Panc1 (cell line): ENCODE results near the gene CATSPER3. TPM values are rescaled to one million over a fixed set of nuclear protein-coding genes. Genes with fewer than 3 reads are reported as not detected.

Experiments used
- ATAC-seq: fragments of 200-7000 bp; cut with Tn5 transposase; 2 replicates; pipeline ENCODE4 v1.9.1; 2020; ENCODE audit warnings: mild to moderate bottlenecking, moderate library complexity
- BruUV-seq: library from RNA; stranded (reverse); fragments of 400-500 nt; replicated peaks from 2 replicates; lab custom pipeline; 2021; lab: Mats Ljungman, UMichigan
- CTCF ChIA-PET: fragments of 300-600 bp; sonication (Branson Sonifier 250); formaldehyde crosslinking; loops from one replicate; lab custom pipeline; 2022; ENCODE audit warnings: antibody characterized with exemption; lab: Charles Lee
- POLR2A ChIA-PET: fragments of 300-600 bp; sonication (Branson Sonifier 250); formaldehyde crosslinking; loops from one replicate; lab custom pipeline; 2022; ENCODE audit warnings: antibody characterized with exemption; lab: Charles Lee
- DNase-seq: peaks from one replicate; pipeline ENCODE4 v3.0.0-alpha.2; 2010; ENCODE audit warnings: low read depth, low spot score
- H3K27ac ChIP-seq: 2 replicates; pipeline ENCODE4 v1.5.1; 2011; ENCODE audit warnings: mild to moderate bottlenecking, low read length, inconsistent platforms
- H3K27me3 ChIP-seq: fragments of 200-500 bp; sonication (Bioruptor generic); 2 replicates; pipeline ENCODE4 v1.6.0; 2014; ENCODE audit warnings: low read length, inconsistent platforms; ENCODE audit not compliant: control insufficient read depth, insufficient read depth
- H3K36me3 ChIP-seq: fragments of 200-500 bp; sonication (Bioruptor generic); 2 replicates; pipeline ENCODE4 v1.5.1; 2014; ENCODE audit warnings: inconsistent platforms, mild to moderate bottlenecking, low read length, moderate library complexity; ENCODE audit not compliant: control insufficient read depth, insufficient read depth
- H3K4me1 ChIP-seq: 2 replicates; pipeline ENCODE4 v1.5.1; 2011; ENCODE audit warnings: inconsistent platforms, mild to moderate bottlenecking, low read length, moderate library complexity; ENCODE audit not compliant: control insufficient read depth, insufficient read depth
- H3K4me3 ChIP-seq, 2 experiments: 2 replicates each; pipeline ENCODE4 v1.5.1; 2011 to 2012; ENCODE audit warnings: low read depth in 2 of 2, low read length in 2 of 2, mild to moderate bottlenecking in 2 of 2, inconsistent platforms in 1 of 2, moderate library complexity in 1 of 2
- H3K9me3 ChIP-seq: fragments of 200-500 bp; sonication (Bioruptor generic); 2 replicates; pipeline ENCODE4 v1.5.1; 2014; ENCODE audit warnings: low read depth, mild to moderate bottlenecking, inconsistent platforms, low read length, moderate library complexity; ENCODE audit not compliant: control insufficient read depth, insufficient read depth
- POLR2AphosphoS5 ChIP-seq: IDR thresholded peaks from 2 replicates; pipeline ENCODE4 v1.6.1; 2012; ENCODE audit warnings: mild to moderate bottlenecking, low read depth, low read length, moderate library complexity
- SIN3A ChIP-seq: IDR thresholded peaks from 2 replicates; pipeline ENCODE4 v1.6.1; 2012; ENCODE audit warnings: low read depth, mild to moderate bottlenecking, low read length, moderate library complexity, borderline replicate concordance; ENCODE audit not compliant: insufficient read depth
- TCF7L2 ChIP-seq: IDR thresholded peaks from 2 replicates; pipeline ENCODE4 v1.6.1; 2011; ENCODE audit warnings: mild to moderate bottlenecking, low read depth, low read length, inconsistent platforms
- in situ Hi-C: cut with HindIII; loops from 2 replicates; pipeline ENCODE4 v1.10.0; 2016; ENCODE audit warnings: low sequenced_read_pairs, low pct_unique_long_range_greater_than_20kb
- intact Hi-C: fragments of 100-400 bp; cut with micrococcal nuclease; formaldehyde crosslinking; loops from one replicate; pipeline ENCODE4 v1.10.0; 2022; ENCODE audit not compliant: unreplicated experiment
- total RNA-seq: library from RNA; stranded (reverse); gene quantifications from one replicate; pipeline ENCODE4 v1.2.1, GENCODE V29; 2021; ENCODE audit not compliant: unreplicated experiment
- TF ChIP-seq, protein P1 (sequence below), 2 experiments: IDR thresholded peaks; 2 replicates each; pipeline ENCODE4 v1.6.1; 2011 to 2012; ENCODE audit warnings: low read depth in 2 of 2, control low read depth in 1 of 2, low read length in 1 of 2, mild to moderate bottlenecking in 1 of 2, moderate library complexity in 1 of 2; ENCODE audit not compliant: insufficient read depth in 1 of 2
- TF ChIP-seq, protein P2 (sequence below): fragments of 450-650 bp; IDR thresholded peaks from 2 replicates; pipeline ENCODE4 v1.5.1; 2017; ENCODE audit warnings: mild to moderate bottlenecking

Gene CATSPER3
- total RNA-seq, 1 experiment from 2014 or later: 0.69 TPM

DNA sequence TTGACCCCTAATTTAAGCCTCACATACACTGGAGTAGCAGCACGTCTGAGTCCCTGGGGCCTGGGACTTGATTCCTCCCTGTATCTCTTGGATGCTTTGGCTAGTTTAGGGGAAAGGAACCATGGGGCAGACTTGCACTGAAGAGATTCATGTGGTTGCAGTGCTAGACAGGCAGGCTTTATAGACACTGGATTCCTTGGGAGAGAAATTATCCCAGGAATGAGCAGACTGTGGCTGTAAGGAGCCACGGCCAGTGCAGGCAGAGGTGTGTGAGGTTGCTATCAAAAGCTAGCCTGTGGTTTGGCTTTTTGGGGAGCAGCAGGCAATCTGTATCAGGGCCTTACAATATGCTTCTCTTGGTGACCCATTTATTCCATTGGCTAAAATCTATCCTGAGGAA lies 86.8 kb downstream of the CATSPER3 start:
- H3K36me3 ChIP-seq: no peaks in the 10 kb centered on the region
- ChIA-PET POLR2A (no interaction called here), CTCF (no interaction called here)
- H3K27me3 ChIP-seq: no peaks in the 10 kb centered on the region
- H3K4me1 ChIP-seq: no peaks in the 10 kb centered on the region
- intact Hi-C loops: no loop called here
- BruUV-seq: no TSS peak
- in situ Hi-C loops: no loop called here
- DNase-seq (no peak), ATAC-seq (no peak)
- H3K27ac ChIP-seq: no peak overlapping the region
- H3K4me3 ChIP-seq: no peak overlapping the region
- TF ChIP-seq, protein P1, sequence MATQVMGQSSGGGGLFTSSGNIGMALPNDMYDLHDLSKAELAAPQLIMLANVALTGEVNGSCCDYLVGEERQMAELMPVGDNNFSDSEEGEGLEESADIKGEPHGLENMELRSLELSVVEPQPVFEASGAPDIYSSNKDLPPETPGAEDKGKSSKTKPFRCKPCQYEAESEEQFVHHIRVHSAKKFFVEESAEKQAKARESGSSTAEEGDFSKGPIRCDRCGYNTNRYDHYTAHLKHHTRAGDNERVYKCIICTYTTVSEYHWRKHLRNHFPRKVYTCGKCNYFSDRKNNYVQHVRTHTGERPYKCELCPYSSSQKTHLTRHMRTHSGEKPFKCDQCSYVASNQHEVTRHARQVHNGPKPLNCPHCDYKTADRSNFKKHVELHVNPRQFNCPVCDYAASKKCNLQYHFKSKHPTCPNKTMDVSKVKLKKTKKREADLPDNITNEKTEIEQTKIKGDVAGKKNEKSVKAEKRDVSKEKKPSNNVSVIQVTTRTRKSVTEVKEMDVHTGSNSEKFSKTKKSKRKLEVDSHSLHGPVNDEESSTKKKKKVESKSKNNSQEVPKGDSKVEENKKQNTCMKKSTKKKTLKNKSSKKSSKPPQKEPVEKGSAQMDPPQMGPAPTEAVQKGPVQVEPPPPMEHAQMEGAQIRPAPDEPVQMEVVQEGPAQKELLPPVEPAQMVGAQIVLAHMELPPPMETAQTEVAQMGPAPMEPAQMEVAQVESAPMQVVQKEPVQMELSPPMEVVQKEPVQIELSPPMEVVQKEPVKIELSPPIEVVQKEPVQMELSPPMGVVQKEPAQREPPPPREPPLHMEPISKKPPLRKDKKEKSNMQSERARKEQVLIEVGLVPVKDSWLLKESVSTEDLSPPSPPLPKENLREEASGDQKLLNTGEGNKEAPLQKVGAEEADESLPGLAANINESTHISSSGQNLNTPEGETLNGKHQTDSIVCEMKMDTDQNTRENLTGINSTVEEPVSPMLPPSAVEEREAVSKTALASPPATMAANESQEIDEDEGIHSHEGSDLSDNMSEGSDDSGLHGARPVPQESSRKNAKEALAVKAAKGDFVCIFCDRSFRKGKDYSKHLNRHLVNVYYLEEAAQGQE (IDR thresholded peaks at IDR 0.05; ENCODE audit: insufficient read depth in 1 of 2, low read depth in 2 of 2, low read length in 1 of 2): no peak
- TF ChIP-seq SIN3A (no peak), TCF7L2 (no peak)
- TF ChIP-seq, protein P2, sequence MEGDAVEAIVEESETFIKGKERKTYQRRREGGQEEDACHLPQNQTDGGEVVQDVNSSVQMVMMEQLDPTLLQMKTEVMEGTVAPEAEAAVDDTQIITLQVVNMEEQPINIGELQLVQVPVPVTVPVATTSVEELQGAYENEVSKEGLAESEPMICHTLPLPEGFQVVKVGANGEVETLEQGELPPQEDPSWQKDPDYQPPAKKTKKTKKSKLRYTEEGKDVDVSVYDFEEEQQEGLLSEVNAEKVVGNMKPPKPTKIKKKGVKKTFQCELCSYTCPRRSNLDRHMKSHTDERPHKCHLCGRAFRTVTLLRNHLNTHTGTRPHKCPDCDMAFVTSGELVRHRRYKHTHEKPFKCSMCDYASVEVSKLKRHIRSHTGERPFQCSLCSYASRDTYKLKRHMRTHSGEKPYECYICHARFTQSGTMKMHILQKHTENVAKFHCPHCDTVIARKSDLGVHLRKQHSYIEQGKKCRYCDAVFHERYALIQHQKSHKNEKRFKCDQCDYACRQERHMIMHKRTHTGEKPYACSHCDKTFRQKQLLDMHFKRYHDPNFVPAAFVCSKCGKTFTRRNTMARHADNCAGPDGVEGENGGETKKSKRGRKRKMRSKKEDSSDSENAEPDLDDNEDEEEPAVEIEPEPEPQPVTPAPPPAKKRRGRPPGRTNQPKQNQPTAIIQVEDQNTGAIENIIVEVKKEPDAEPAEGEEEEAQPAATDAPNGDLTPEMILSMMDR: no peak
- H3K9me3 ChIP-seq: no peaks in the 10 kb centered on the region

DNA sequence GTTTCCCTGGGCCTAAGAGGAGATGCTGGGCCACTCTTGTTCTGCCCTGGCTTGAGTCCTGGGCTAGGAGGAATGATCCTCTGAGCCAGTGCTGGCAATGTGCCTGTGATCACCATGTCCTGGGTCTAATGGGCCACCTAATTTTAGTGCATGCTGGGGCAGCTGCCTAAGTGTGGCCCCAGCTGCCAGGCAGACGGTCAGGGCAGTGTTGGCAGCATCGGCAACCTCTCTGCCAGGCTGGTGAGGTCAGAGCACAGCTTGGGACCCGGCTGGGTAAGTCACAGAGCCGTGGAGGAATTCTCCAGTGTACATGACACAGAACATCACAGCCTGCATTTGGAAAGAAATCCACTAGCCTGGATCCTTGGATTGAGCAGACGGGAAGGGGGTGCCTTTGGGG lies 87.7 kb downstream of the CATSPER3 start:
- Histone ChIP-seq H3K27ac (no peak overlapping the region), H3K9me3 (no peaks in the 10 kb centered on the region), H3K36me3 (no peaks in the 10 kb centered on the region), H3K4me1 (no peaks in the 10 kb centered on the region), H3K27me3 (no peaks in the 10 kb centered on the region), H3K4me3 (no peak overlapping the region)
- no peak for ATAC-seq
- intact Hi-C loops: no loop called here
- ChIA-PET CTCF (no interaction called here), POLR2A (no interaction called here)
- TF ChIP-seq, protein P2: no peak
- TF ChIP-seq, protein P1 (IDR thresholded peaks at IDR 0.05; ENCODE audit: insufficient read depth in 1 of 2, low read depth in 2 of 2, low read length in 1 of 2): no peak
- no peak for TF ChIP-seq SIN3A
- TF ChIP-seq POLR2AphosphoS5: no peak
- TF ChIP-seq TCF7L2: no peak
- no TSS peak for BruUV-seq
- DNase-seq: no peak
- in situ Hi-C loops: no loop called here
